Brain microvascular endothelial cell (primary cell): ENCODE data around the gene PPP1R14C.

Source experiments
- DNase-seq: peaks from one replicate; pipeline ENCODE4 v3.0.0-alpha.2; 2020
- H3K27ac ChIP-seq: fragments of 250-450 bp; sonication (Bioruptor Pico); 2 replicates; pipeline ENCODE4 v1.5.1; 2020; ENCODE audit warnings: mild to moderate bottlenecking, moderate library complexity
- H3K27me3 ChIP-seq: fragments of 250-450 bp; sonication (Bioruptor Pico); replicated peaks from 2 replicates; pipeline ENCODE4 v1.5.1; 2020; ENCODE audit warnings: mild to moderate bottlenecking
- H3K36me3 ChIP-seq: fragments of 250-450 bp; sonication (Bioruptor Pico); replicated peaks from 2 replicates; pipeline ENCODE4 v1.5.1; 2020; ENCODE audit warnings: mild to moderate bottlenecking
- H3K4me3 ChIP-seq: 2 replicates; pipeline ENCODE4 v1.5.1; 2011; ENCODE audit warnings: low read depth, mild to moderate bottlenecking, control low read depth, low read length, moderate library complexity
- in situ Hi-C: cut with HindIII; loops from 2 replicates; pipeline ENCODE4 v1.10.0; 2017; ENCODE audit warnings: low sequenced_read_pairs, low pct_ligation_motif_present
- TF ChIP-seq, protein P1 (sequence below): IDR thresholded peaks from 2 replicates; pipeline ENCODE4 v1.5.1; 2011; ENCODE audit warnings: low read depth, mild to moderate bottlenecking, moderate library complexity, low read length, control low read depth, inconsistent platforms; ENCODE audit errors: missing control alignments

PPP1R14C gene

DNA sequence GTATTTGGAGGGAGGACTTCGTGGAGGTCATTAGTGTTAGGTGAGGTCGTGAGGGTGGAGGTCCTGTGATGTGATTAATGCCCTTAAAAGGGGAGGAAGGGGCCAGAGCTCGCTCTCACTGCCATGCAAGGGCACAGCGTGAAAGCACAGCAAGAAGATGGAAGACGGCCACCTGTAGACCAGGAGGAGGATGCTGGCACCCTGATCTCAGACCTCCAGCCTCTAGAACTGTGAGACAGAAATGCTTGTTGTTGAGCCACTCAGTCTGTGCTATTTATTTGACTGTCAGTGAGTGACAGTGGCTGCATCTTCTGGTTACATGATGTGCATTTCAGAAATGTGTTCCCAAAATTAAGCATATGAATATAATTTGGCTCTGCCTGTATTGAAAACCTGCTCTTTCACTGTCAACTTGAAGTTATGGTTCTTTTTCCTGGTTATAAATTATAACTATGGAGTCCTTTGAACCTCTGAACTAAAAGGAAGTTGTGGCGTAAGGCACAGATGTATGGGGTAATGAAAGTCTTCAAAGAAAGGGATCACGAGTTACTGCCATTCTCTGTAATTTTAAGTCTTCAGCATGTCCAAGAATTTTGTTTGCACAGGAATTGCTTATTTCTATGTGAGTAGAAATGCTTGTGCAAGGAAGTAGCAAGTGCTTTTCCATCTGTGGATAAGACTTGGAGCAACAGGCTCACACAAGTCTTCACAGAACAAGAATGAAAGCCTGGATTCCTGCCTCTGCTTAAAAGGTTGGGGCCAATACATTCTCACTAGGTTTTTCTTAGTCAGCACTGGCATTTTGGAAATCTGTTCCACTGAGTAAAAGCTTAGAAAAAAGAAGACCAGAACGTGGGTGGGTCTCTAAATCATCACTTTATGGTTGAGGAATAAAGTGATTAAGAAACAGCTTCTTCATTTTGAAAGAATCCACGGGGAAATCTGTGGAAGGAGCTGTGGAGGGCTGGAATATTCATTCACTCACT, 10.3 kb downstream of the PPP1R14C start:
- H3K27me3 ChIP-seq, result peaks cover 24% of the 10 kb centered on the region
- H3K4me3 ChIP-seq, result no peak overlapping the region
- TF ChIP-seq, protein P1, sequence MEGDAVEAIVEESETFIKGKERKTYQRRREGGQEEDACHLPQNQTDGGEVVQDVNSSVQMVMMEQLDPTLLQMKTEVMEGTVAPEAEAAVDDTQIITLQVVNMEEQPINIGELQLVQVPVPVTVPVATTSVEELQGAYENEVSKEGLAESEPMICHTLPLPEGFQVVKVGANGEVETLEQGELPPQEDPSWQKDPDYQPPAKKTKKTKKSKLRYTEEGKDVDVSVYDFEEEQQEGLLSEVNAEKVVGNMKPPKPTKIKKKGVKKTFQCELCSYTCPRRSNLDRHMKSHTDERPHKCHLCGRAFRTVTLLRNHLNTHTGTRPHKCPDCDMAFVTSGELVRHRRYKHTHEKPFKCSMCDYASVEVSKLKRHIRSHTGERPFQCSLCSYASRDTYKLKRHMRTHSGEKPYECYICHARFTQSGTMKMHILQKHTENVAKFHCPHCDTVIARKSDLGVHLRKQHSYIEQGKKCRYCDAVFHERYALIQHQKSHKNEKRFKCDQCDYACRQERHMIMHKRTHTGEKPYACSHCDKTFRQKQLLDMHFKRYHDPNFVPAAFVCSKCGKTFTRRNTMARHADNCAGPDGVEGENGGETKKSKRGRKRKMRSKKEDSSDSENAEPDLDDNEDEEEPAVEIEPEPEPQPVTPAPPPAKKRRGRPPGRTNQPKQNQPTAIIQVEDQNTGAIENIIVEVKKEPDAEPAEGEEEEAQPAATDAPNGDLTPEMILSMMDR, result no peak
- no peak overlapping the region for H3K27ac ChIP-seq
- DNase-seq, result no peak
- in situ Hi-C loops, result no loop called here
- no peaks in the 10 kb centered on the region for H3K36me3 ChIP-seq

DNA sequence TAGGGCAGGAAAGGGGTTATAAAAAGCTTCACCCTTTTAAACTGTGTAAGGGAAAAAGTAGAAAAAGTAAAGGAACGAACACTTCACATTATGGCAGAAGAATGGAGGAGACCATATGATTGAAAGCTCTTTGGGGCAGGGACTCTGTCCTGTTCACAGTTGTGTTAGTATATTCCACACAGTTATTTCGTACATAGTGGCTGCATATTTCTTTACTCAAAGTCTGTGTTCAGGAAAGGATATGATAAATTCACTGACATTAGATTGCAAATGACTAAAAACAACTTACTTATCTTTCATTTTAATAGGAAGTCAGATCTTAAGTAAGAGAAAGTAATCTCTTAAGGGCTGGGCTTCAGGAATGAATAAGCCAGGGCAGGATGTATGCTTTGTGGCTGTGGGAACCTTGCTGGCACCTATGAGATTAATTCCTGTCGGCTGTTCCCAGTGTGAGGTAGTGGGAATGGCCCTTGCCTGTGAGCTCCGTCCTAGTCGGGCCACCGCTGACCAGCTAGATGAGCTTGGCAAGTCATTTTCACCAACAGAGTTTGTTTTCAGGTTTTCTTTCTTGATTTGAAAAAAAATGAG, 11.2 kb downstream of the PPP1R14C start:
- Histone ChIP-seq H3K4me3 (no peak overlapping the region), H3K36me3 (no peaks in the 10 kb centered on the region), H3K27me3 (peaks cover 18% of the 10 kb centered on the region), H3K27ac (no peak overlapping the region)
- in situ Hi-C loops, result no loop called here
- no peak for DNase-seq
- TF ChIP-seq, protein P1, result no peak

DNA sequence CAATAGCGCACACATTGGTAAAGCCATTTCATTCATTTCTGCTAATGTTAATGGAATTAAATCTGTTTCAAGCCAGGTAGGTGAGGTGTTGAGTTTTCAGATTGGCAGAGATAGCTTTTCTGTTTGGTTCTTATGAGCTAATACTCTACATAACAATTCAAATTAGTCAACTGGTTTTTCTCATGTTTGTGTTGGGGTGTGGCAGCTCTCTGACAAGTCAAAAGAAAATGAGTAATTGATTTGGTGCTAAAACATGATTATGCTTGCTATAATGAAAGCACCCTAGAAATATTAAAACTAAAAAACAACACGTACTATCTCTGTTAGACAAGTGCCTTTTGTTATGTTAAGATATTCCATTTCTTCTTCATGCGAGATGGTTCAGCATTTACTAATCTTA, 13.6 kb downstream of the PPP1R14C start:
- no peak for DNase-seq
- Histone ChIP-seq H3K27ac (no peak overlapping the region), H3K36me3 (no peaks in the 10 kb centered on the region), H3K4me3 (no peak overlapping the region), H3K27me3 (peaks cover 1% of the 10 kb centered on the region)
- TF ChIP-seq, protein P1, result no peak
- in situ Hi-C loops, result no loop called here

DNA sequence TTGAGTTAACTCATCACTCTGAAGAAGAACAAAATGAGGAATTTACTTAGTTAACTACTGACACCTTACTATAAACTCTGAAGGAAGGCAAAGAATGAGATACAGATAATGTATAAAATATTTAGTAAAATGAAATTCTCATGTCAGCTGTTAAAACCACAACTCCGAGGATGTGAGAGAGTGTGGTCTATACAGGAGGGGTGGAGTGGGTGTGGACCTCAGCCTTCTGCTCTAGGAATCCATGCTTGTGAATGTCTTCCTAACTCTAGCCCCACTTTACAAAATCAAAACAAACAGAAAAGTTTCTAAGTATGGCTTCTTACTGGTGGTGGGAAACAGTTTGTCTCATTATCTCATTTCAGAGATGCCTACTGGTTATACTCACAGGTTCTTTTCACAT, 14.2 kb downstream of the PPP1R14C start:
- Histone ChIP-seq H3K27me3 (no peaks in the 10 kb centered on the region), H3K27ac (no peak overlapping the region), H3K4me3 (no peak overlapping the region), H3K36me3 (no peaks in the 10 kb centered on the region)
- TF ChIP-seq, protein P1, result no peak
- no peak for DNase-seq
- in situ Hi-C loops, result no loop called here

DNA sequence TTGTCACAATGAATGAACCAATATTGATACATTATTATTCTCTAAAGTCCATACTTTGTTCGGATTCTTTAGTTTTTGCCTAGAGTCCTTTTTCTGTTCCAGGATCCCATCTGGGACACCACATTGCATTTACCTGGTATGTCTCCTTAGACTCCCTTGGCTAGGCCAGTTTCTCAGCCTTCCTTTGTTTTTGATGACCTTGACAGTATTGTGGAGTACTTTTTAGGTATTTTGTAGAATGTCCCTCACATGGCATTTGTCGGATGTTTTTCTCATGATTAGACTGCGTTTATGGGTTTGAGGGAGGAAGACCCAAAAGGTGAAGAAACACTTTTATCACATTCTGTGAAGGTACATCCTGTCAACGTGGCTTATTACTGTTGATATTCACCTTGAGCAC, 16.9 kb downstream of the PPP1R14C start:
- no peaks in the 10 kb centered on the region for H3K27me3 ChIP-seq
- H3K4me3 ChIP-seq, result no peak overlapping the region
- no peak for DNase-seq
- in situ Hi-C loops, result no loop called here
- H3K36me3 ChIP-seq, result no peaks in the 10 kb centered on the region
- H3K27ac ChIP-seq, result no peak overlapping the region
- TF ChIP-seq, protein P1, result no peak
